SKM-1 treated with dmso at 0.1 percent for 144 hours (cell line): Measurements from ENCODE around the gene ZNF773.
"Not testable (repeated sequence)": the region's sequence is repeated elsewhere in the genome, so short reads cannot be mapped to it uniquely, and the experiment has no call there.

Experiments used
- DNase-seq: peaks from one replicate; lab custom pipeline; 2025; ENCODE audit not compliant: unreplicated experiment; lab: John Stamatoyannopoulos, UW

Gene ZNF773

GRCh38 chr19:57499680-57500395 is at the start of gene ZNF773:
ZNF773 (plus strand) TSS chr19:57499938; CDS start chr19:57500081, 143 bp downstream.
- peak; percentile 69 for DNase-seq

- no peak for DNase-seq
Measured at GRCh38 chr19:57452307-57452706, 47.4 kb upstream of the ZNF773 start.

- DNase-seq: peak; percentile 9
Measured at GRCh38 chr19:57465680-57466381, 33.9 kb upstream of the ZNF773 start.

- no peak for DNase-seq
Measured at GRCh38 chr19:57466489-57466888, 33.2 kb upstream of the ZNF773 start.

- DNase-seq: no peak
Measured at GRCh38 chr19:57473646-57474045, 26.1 kb upstream of the ZNF773 start.

- DNase-seq: peak; percentile 83
Measured at GRCh38 chr19:57477191-57478008, 22.3 kb upstream of the ZNF773 start, which contains the start of gene ZNF772. ZNF772 (minus strand) TSS chr19:57477566; CDS start chr19:57477309, 257 bp downstream.

- peak; percentile 25 for DNase-seq
Measured at GRCh38 chr19:57487477-57488298, 12.1 kb upstream of the ZNF773 start, which contains the start of gene ZNF419. ZNF419 (plus strand) TSS chr19:57487750; CDS start chr19:57487951, 201 bp downstream.

- not testable (repeated sequence) for DNase-seq
Measured at GRCh38 chr19:57488299-57488644, 11.5 kb upstream of the ZNF773 start.

GRCh38 chr19:57499332-57499679 is 432 bp upstream of the ZNF773 start:
- DNase-seq: not testable (repeated sequence)

GRCh38 chr19:57500400-57500799 is 662 bp downstream of the ZNF773 start:
- not testable (repeated sequence) for DNase-seq

- DNase-seq: no peak
Measured at GRCh38 chr19:57506163-57506562, 6.4 kb downstream of the ZNF773 start.

- DNase-seq: no peak
Measured at GRCh38 chr19:57511484-57511883, 11.7 kb downstream of the ZNF773 start.

- DNase-seq: no peak
Measured at GRCh38 chr19:57512845-57513244, 13.1 kb downstream of the ZNF773 start.

GRCh38 chr19:57515255-57515654 is 15.5 kb downstream of the ZNF773 start:
- DNase-seq: no peak

GRCh38 chr19:57518021-57518420 is 18.3 kb downstream of the ZNF773 start:
- DNase-seq: not testable (repeated sequence)

GRCh38 chr19:57527136-57527881 is 27.6 kb downstream of the ZNF773 start, which contains the start of gene ZNF549:
ZNF549 (plus strand) TSS chr19:57527356; CDS start chr19:57527574, 218 bp downstream.
- DNase-seq: peak; percentile 53

GRCh38 chr19:57537953-57538547 is 38.3 kb downstream of the ZNF773 start:
- no peak for DNase-seq

GRCh38 chr19:57546513-57546912 is 46.8 kb downstream of the ZNF773 start:
- DNase-seq: no peak

- no peak for DNase-seq
Measured at GRCh38 chr19:57552432-57552831, 52.7 kb downstream of the ZNF773 start.
